C4-2B (cell line): ENCODE results near the gene DGKH.

ENCODE experiments used
- ZFX ChIP-seq: fragments of 450-650 bp; IDR thresholded peaks from 2 replicates; pipeline ENCODE4 v1.6.1; 2017
- TF ChIP-seq, protein P1 (sequence below): fragments of 450-650 bp; conservative IDR thresholded peaks from 2 replicates; pipeline ENCODE4 v1.5.1; 2017; ENCODE audit warnings: mild to moderate bottlenecking

DNA sequence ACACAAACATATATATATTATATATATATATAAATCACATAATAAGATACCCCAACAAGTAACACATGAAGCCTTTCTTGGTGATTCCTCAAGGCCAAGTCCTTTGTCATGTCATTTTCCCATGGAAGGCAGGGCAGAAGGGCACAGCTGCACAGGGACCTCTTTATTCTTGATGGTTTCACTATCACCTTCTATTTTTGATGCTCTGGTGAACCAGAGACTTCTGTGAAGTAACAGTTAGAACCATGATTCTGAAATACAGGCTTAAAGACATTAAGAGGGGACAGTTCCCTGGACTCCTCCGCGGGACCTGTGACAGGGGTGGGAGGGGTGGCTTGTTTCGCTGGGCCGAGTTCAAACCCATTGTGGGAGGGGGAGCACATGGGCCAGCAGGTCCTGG, 104.0 kb downstream of the DGKH start:
- TF ChIP-seq, protein P1, sequence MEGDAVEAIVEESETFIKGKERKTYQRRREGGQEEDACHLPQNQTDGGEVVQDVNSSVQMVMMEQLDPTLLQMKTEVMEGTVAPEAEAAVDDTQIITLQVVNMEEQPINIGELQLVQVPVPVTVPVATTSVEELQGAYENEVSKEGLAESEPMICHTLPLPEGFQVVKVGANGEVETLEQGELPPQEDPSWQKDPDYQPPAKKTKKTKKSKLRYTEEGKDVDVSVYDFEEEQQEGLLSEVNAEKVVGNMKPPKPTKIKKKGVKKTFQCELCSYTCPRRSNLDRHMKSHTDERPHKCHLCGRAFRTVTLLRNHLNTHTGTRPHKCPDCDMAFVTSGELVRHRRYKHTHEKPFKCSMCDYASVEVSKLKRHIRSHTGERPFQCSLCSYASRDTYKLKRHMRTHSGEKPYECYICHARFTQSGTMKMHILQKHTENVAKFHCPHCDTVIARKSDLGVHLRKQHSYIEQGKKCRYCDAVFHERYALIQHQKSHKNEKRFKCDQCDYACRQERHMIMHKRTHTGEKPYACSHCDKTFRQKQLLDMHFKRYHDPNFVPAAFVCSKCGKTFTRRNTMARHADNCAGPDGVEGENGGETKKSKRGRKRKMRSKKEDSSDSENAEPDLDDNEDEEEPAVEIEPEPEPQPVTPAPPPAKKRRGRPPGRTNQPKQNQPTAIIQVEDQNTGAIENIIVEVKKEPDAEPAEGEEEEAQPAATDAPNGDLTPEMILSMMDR, result no peak
- no peak for TF ChIP-seq ZFX
